ENCODE results near the gene IL7R.

Gene IL7R

GRCh38 chr5:35904443-35905132, 47.9 kb downstream of the IL7R start:
- no peak for DNase-seq (ENCODE audit: low spot score)

GRCh38 chr5:35908228-35908627, 51.5 kb downstream of the IL7R start:
- no peak for DNase-seq (ENCODE audit: low spot score)

- no peak for DNase-seq (ENCODE audit: low spot score)
Observed at GRCh38 chr5:35908814-35909213, 52.1 kb downstream of the IL7R start.

- peak; percentile 71 for DNase-seq (ENCODE audit: low spot score)
Observed at GRCh38 chr5:35919191-35919590, 62.5 kb downstream of the IL7R start.

GRCh38 chr5:35920890-35921289, 64.2 kb downstream of the IL7R start:
- no peak for DNase-seq (ENCODE audit: low spot score)

GRCh38 chr5:35921930-35922329, 65.2 kb downstream of the IL7R start:
- DNase-seq (ENCODE audit: low spot score): no peak

- DNase-seq (ENCODE audit: low spot score): no peak
Observed at GRCh38 chr5:35922468-35922867, 65.8 kb downstream of the IL7R start.

- DNase-seq (ENCODE audit: low spot score): peak; percentile 8
Observed at GRCh38 chr5:35924122-35924949, 67.6 kb downstream of the IL7R start.

GRCh38 chr5:35924950-35925722, 68.4 kb downstream of the IL7R start:
- peak; percentile 68 for DNase-seq (ENCODE audit: low spot score)

- DNase-seq (ENCODE audit: low spot score): peak; percentile 58
Observed at GRCh38 chr5:35926389-35927051, 69.8 kb downstream of the IL7R start.

All from kidney tubule cell (primary cell).